ENCODE data around the gene NDUFS1. TPM values are rescaled to one million over a fixed set of nuclear protein-coding genes. Genes with fewer than 3 reads are reported as not detected.
"Not testable (repeated sequence)": the region's sequence is repeated elsewhere in the genome, so short reads cannot be mapped to it uniquely, and the experiment has no call there.

Gene NDUFS1
- total RNA-seq, 1 donor from 2014 or later, result 133 TPM

GRCh38 chr2:206176901-206177300 lies 17.7 kb upstream of the NDUFS1 start:
- no peak for DNase-seq (ENCODE audit: low read depth)
- H3K4me3 ChIP-seq (ENCODE audit: low read depth, low read length), result no peak overlapping the region
- TF ChIP-seq, protein P1, sequence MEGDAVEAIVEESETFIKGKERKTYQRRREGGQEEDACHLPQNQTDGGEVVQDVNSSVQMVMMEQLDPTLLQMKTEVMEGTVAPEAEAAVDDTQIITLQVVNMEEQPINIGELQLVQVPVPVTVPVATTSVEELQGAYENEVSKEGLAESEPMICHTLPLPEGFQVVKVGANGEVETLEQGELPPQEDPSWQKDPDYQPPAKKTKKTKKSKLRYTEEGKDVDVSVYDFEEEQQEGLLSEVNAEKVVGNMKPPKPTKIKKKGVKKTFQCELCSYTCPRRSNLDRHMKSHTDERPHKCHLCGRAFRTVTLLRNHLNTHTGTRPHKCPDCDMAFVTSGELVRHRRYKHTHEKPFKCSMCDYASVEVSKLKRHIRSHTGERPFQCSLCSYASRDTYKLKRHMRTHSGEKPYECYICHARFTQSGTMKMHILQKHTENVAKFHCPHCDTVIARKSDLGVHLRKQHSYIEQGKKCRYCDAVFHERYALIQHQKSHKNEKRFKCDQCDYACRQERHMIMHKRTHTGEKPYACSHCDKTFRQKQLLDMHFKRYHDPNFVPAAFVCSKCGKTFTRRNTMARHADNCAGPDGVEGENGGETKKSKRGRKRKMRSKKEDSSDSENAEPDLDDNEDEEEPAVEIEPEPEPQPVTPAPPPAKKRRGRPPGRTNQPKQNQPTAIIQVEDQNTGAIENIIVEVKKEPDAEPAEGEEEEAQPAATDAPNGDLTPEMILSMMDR (conservative IDR thresholded peaks at IDR 0.05; ENCODE audit: low read depth, low read length), result no peak

DNA sequence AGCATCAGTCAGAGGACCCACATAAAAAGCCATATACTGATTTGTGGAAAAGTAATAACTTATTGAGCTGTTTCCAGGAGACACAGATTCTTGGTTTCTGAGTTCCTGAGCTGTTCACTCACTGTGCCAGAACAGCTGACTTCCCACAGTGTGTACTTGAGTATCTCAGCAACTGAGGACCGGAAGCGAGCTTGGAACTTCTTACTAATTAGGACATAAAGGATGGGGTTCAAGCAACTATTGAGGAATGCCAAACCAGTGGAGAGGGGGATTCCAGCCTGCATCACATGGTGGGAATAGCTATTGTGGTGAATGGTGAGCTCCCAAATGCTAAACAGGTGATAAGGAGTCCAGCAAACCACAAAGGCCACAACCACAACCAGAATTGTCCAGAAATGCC lies 16.9 kb upstream of the NDUFS1 start:
- no peak overlapping the region for H3K4me3 ChIP-seq (ENCODE audit: low read depth, low read length)
- DNase-seq (ENCODE audit: low read depth), result no peak
- TF ChIP-seq, protein P1 (conservative IDR thresholded peaks at IDR 0.05; ENCODE audit: low read depth, low read length), result no peak

DNA sequence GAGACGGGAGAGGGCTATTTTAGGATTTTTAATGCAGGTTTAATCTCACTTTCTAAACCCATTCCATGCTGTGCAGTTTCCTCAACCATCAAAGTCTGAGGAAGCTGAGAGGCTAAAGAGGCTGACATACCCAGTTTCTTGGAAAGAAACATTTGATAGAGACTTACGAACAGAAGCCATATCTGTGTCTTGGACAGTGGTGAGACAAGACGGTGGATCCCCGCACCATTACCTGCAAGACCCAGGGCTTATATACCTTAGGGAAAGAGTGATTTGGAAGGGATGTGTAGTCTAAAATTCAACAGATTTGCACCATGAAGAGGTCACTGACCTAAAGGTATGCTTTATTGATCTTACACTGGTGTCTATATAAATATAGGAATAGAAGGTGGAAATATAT lies 13.9 kb upstream of the NDUFS1 start:
- no peak overlapping the region for H3K4me3 ChIP-seq (ENCODE audit: low read depth, low read length)
- no peak for DNase-seq (ENCODE audit: low read depth)
- TF ChIP-seq, protein P1 (conservative IDR thresholded peaks at IDR 0.05; ENCODE audit: low read depth, low read length), result no peak

DNA sequence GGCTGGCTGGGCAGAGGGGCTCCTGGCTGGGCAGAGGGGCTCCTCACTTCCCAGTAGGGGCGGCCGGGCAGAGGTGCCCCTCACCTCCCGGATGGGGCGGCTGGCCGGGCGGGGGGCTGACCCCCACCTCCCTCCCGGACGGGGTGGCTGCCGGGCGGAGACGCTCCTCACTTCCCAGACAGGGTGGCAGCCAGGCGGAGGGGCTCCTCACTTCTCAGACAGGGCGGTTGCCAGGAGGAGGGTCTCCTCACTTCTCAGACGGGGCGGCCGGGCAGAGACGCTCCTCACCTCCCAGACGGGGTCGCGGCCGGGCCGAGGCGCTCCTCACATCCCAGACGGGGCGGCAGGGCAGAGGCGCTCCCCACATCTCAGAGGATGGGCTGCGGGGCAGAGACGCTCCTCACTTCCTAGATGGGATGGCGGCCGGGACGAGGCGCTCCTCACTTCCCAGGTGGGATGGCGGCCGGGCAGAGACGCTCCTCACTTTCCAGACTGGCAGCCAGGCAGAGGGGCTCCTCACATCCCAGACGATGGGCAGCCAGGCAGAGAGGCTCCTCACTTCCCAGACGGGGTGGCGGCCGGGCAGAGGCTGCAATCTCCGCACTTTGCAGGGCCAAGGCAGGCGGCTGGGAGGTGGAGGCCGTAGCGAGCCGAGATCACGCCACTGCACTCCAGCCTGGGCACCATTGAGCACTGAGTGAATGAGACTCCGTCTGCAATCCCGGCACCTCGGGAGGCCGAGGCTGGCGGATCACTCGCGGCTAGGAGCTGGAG lies 12.6 kb upstream of the NDUFS1 start:
- H3K4me3 ChIP-seq (ENCODE audit: low read depth, low read length); DNase-seq (ENCODE audit: low read depth): not testable (repeated sequence)

DNA sequence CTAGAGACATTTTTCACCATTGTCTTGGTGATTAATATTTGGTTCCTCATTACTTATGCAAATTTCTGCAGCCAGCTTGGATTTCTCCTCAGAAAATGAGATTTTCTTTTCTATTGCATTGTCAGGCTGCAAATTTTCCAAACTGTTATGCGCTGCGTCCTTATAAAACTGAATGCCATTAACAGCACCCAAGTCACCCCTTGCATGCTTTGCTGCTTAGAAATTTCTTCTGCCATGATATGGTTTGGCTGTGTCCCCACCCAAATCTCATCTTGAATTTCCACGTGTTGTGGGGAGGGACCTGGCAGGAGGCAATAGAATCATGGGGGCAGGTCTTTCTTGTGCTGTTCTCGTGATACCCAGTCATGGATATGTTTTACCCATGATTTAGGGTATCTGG lies 9.0 kb upstream of the NDUFS1 start:
- DNase-seq (ENCODE audit: low read depth); H3K4me3 ChIP-seq (ENCODE audit: low read depth, low read length): not testable (repeated sequence)

GRCh38 chr2:206164261-206164862 lies 5.1 kb upstream of the NDUFS1 start:
- TF ChIP-seq, protein P1 (conservative IDR thresholded peaks at IDR 0.05; ENCODE audit: low read depth, low read length), result peak; percentile 78
- no peak for DNase-seq (ENCODE audit: low read depth)
- H3K4me3 ChIP-seq (ENCODE audit: low read depth, low read length), result no peak overlapping the region

GRCh38 chr2:206163251-206163880 lies 4.1 kb upstream of the NDUFS1 start:
- H3K4me3 ChIP-seq (ENCODE audit: low read depth, low read length), result no peak overlapping the region
- no peak for DNase-seq (ENCODE audit: low read depth)
- TF ChIP-seq, protein P1 (conservative IDR thresholded peaks at IDR 0.05; ENCODE audit: low read depth, low read length), result no peak

GRCh38 chr2:206162401-206162800 lies 3.2 kb upstream of the NDUFS1 start:
- DNase-seq (ENCODE audit: low read depth); H3K4me3 ChIP-seq (ENCODE audit: low read depth, low read length): not testable (repeated sequence)
